NCI-H2107 (cell line): Measurements from ENCODE around the gene BOD1.
A peak's percentile ranks its signal among the peaks of the same experiment; 100 is the strongest.
"Not testable (repeated sequence)": the region's sequence is repeated elsewhere in the genome, so short reads cannot be mapped to it uniquely, and the experiment has no call there.

Source experiments
- DNase-seq: peaks from one replicate; lab custom pipeline; 2025; lab: John Stamatoyannopoulos, UW

The BOD1 gene

GRCh38 chr5:173615884-173616576, 420 bp downstream of the BOD1 start:
- DNase-seq: peak; percentile 12

DNA sequence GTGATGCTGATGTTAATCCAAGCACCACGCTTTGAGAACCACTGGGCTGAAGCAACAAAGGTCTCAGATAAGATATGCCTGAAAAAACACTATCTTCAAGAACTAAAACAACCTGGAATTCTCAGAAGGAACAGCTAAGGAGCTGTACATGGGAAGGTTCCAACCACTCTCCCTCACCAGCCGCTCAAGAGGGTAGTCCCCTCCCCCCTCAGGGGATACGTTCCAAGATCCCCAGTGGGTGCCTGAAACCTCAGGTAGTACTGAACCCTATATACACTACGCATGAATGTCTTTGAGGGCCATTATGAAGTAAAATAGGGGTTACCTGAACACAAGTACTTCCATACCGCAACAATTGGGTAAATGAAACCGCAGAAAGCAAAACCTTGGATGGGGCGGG, 1.9 kb downstream of the BOD1 start:
- no peak for DNase-seq

GRCh38 chr5:173613433-173614159, 2.9 kb downstream of the BOD1 start:
- DNase-seq: no peak

- DNase-seq: no peak
Observed at GRCh38 chr5:173612948-173613347, 3.5 kb downstream of the BOD1 start.

DNA sequence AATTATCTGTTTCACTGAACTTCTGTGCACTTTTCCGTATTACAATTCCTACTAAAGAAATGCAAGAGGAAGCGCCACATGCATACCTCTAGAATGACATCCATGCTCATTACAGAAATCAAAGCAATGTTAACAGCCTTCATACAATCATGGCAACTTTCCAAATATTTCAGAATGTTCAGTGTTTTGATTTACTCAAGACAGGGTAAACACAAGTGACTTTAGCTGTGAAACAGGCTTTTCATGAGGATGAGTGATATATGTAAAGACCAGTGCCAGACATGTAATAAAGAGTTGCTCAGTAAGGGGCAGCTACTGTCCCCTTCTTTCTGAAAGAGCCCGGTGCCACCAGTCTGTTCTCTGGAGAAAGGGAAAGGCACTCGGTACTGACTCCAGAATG, 4.7 kb downstream of the BOD1 start:
- no peak for DNase-seq

DNA sequence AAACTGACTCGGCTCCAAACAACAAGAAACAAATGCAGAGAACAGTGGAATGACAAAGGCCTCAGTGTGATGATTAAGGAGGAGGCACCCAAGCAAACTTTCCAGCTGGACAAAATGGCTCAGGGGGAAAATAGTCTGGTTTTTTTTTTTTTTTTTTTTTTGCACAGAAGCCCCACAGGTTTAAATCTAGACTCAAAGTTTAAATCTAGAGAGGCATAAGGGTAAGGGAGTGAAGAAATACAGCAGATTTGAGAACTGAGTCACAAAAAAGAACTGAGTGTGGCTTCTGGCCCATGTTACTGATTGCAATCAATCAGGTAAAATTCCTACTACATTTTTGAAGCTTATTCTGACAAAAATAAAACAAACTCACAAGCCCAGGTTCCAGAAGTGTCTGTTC, 12.3 kb downstream of the BOD1 start:
- DNase-seq: no peak

GRCh38 chr5:173602423-173602822, 14.0 kb downstream of the BOD1 start:
- DNase-seq: no peak

- DNase-seq: no peak
Observed at GRCh38 chr5:173598686-173599085, 17.8 kb downstream of the BOD1 start.

DNA sequence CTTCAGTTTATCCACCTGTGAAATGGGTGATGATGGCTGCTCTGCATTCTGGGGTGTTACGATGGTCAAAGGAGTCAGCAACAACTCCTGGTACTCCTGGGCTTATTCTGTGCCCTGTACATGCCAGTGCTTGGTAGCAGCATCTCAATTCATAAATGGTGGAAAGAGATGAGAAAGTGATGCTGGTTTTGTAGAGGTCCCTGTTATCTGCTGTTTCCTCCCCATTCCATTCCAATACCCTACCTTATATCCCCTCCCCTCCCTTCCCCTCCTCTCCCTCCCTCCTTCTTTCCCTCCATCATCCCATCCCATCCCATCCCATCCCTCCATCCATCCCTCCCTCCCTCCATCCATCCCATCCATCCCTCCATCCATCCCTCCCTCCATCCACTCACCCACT, 19.1 kb downstream of the BOD1 start:
- no peak for DNase-seq

GRCh38 chr5:173595841-173596240, 20.6 kb downstream of the BOD1 start:
- DNase-seq: no peak

DNA sequence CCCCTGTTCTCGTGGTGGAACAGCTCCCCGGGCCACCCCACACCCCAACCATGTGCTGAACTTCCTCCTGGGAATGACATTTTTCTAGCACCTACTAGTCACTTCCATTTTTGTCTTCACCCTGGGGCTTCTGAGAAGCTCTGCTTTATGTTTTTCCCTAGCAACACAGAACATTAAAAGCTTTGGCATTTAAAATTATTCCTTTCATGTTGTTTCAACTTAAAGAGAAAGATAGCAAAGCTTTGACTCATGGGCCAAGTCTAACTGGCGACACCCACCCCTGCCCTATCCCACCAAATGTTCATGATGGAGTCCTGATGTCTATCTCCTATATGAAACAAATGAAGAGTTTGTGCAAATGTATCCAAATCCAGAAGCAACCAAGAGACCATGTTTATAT, 22.4 kb downstream of the BOD1 start:
- no peak for DNase-seq

DNA sequence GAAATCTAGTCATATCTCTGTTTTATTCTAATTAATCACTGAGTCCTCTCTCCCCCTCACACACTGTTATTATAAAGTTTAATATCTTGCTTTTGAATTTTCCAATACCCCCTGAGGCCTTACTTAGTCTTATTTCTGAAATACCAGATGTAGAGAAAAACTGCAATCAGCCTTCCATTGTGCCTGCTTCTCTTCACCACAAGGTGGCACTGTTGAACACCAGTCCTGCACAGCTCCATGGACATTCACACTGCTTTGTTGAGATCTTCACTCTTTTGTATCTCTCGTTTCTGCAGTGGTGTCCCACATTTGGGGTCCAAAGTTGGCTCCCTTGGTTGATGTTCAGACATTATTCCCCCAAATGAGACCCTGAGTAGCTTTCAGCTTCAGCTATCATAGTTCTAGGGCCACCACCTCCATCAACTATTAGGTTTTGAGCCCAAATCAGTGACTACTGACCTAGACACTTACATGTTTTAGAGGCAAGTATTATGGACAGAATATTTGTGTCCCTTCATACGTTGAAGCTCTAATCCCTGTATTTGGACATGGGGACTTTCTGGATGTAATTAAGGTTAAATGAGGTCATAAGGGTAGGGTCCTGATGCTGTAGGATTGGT, 24.3 kb downstream of the BOD1 start:
- no peak for DNase-seq

GRCh38 chr5:173591056-173591514, 25.4 kb downstream of the BOD1 start:
- DNase-seq: no peak

DNA sequence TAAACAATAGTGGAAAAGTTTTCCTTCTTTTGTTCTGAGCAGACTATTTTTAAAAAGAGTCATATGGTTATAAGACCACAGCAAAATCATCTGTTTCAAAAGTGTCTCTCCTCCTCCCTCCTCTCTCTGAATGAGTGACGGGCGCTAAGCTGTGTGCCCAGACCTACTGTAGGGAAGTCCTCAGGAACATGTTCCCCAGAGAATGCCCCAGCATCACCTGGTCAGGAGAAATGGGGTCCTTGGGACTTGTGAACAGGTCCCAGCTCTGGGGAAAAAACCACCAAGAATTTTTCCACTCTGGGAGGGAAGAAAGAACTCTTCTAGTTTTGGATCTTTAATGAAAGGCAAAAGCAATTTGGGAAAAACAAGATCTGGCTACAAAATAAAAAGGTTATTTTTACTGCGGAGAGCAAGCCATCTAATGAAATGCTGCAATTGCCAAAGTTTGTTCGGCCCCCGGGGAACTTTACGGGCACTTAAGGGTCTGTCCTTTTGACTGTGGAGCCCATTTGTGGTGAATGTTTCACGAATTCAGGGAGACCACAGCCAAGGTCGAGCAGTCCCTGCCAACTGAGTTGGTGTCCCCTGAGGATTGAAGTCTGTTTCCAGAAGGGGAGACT, 25.9 kb downstream of the BOD1 start:
- DNase-seq: no peak

- DNase-seq: not testable (repeated sequence)
Observed at GRCh38 chr5:173586133-173586532, 30.3 kb downstream of the BOD1 start.

GRCh38 chr5:173583346-173583745, 33.1 kb downstream of the BOD1 start:
- no peak for DNase-seq

DNA sequence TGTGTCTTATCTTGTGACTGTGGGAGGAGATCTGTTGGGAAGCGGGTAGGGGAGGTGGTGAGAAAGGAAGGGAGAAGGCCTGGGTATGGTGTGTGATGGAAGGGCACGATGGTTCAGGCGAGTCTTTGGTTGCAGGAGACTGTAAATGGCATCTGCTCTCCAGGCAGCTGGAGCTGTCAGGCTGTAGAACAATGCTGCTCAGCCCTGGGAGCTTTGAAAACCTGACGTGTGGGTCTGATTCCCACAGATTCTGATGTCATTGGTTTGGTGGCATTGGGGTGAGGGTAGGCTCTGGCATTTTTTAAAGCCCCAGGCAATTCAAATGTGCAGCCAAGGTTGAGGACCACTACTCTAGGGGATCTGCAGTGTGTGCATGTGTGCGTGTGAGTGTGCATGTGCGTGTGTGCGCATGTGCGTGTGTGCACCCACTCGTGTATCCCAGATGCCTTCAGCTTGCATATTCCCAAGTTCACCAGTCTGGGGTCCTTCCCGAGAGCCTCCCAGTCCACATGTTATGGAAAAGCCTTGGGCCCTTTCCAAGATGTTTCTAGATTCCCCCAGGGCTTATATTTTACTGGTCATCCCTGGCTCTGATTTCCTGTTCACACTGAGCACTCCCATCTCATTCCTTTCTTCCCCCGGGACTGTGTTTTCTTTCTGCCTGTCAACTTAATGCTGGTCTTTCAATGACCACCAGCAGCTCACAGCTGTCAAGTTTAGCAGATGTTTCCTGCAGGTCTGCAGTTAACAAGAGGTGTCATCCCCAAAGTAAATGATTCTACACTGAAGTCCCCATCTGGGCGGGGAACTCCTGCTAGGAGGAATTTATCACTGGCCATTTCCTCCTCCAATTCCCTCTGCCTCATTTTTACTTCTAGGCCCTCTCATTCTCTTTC, 34.0 kb downstream of the BOD1 start:
- no peak for DNase-seq

DNA sequence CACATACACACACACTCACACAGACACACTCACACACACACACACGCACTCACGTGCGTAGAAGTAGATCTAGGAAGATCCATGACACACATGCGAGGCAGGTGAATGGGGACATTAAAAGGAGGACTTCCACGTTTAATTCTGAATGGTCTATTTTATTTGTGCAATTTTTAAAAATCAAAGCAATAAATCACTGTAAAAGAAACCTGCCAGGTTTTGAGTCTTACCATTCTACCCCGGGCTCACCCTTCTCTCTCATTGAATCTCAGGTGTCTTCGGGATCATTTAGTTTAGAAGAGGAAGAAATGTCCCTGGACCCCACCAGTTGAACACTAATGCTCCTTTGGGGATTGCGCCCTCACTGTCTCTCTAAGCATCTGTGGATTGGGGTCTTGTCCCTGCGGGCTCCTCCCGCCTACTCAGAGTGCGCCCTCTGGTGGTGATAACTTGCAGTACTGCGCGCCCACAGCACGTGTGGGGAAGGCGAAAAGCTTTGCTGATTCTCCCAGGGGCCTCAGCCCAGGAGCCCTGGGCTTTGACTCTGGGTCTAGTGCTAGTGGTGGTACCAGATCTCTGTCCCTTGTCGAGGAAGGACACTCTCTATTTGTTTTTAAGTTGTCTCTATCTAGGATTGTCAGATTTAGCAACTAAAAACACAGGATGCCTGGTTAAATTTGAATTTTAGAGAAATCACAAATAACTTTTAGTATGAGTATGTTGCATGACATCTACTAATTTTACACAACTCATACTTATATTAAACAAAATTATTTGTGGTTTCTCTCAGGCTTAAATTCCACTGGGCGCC, 34.8 kb downstream of the BOD1 start:
- no peak for DNase-seq

- no peak for DNase-seq
Observed at GRCh38 chr5:173578947-173579615, 37.4 kb downstream of the BOD1 start.

- no peak for DNase-seq
Observed at GRCh38 chr5:173577817-173578216, 38.6 kb downstream of the BOD1 start.
